ENCODE measurements around the gene HHIPL1.

HHIPL1 gene

GRCh38 chr14:99687284-99688209 lies 42.6 kb downstream of the HHIPL1 start:
- peak in 1 of 2 donors; percentile 17 for DNase-seq (ENCODE audit: low read depth in 1 of 2, low spot score in 1 of 2)

GRCh38 chr14:99688210-99688581 lies 43.3 kb downstream of the HHIPL1 start:
- DNase-seq (ENCODE audit: low read depth in 1 of 2, low spot score in 1 of 2): no peak

GRCh38 chr14:99688629-99689028 lies 43.7 kb downstream of the HHIPL1 start:
- DNase-seq (ENCODE audit: low read depth in 1 of 2, low spot score in 1 of 2): no peak

- DNase-seq (ENCODE audit: low read depth in 1 of 2, low spot score in 1 of 2): no peak
Observed at GRCh38 chr14:99689266-99690236, 44.6 kb downstream of the HHIPL1 start.

- no peak for DNase-seq (ENCODE audit: low read depth in 1 of 2, low spot score in 1 of 2)
Observed at GRCh38 chr14:99690636-99691035, 45.7 kb downstream of the HHIPL1 start.

GRCh38 chr14:99691111-99691885 lies 46.4 kb downstream of the HHIPL1 start:
- DNase-seq (ENCODE audit: low read depth in 1 of 2, low spot score in 1 of 2): no peak

GRCh38 chr14:99693918-99694317 lies 49.0 kb downstream of the HHIPL1 start:
- DNase-seq (ENCODE audit: low read depth in 1 of 2, low spot score in 1 of 2): no peak

GRCh38 chr14:99696929-99697328 lies 52.0 kb downstream of the HHIPL1 start:
- DNase-seq (ENCODE audit: low read depth in 1 of 2, low spot score in 1 of 2): no peak

- DNase-seq (ENCODE audit: low read depth in 1 of 2, low spot score in 1 of 2): no peak
Observed at GRCh38 chr14:99698236-99698635, 53.3 kb downstream of the HHIPL1 start.

- no peak for DNase-seq (ENCODE audit: low read depth in 1 of 2, low spot score in 1 of 2)
Observed at GRCh38 chr14:99698642-99699041, 53.7 kb downstream of the HHIPL1 start.

GRCh38 chr14:99699085-99699760 lies 54.3 kb downstream of the HHIPL1 start:
- DNase-seq (ENCODE audit: low read depth in 1 of 2, low spot score in 1 of 2): no peak

- DNase-seq (ENCODE audit: low read depth in 1 of 2, low spot score in 1 of 2): no peak
Observed at GRCh38 chr14:99699861-99700260, 54.9 kb downstream of the HHIPL1 start.

- DNase-seq (ENCODE audit: low read depth in 1 of 2, low spot score in 1 of 2): no peak
Observed at GRCh38 chr14:99700379-99700778, 55.5 kb downstream of the HHIPL1 start.

GRCh38 chr14:99701260-99701659 lies 56.3 kb downstream of the HHIPL1 start:
- DNase-seq (ENCODE audit: low read depth in 1 of 2, low spot score in 1 of 2): no peak

GRCh38 chr14:99702115-99702514 lies 57.2 kb downstream of the HHIPL1 start:
- DNase-seq (ENCODE audit: low read depth in 1 of 2, low spot score in 1 of 2): no peak

- DNase-seq (ENCODE audit: low read depth in 1 of 2, low spot score in 1 of 2): no peak
Observed at GRCh38 chr14:99703381-99703780, 58.5 kb downstream of the HHIPL1 start.

- no peak for DNase-seq (ENCODE audit: low read depth in 1 of 2, low spot score in 1 of 2)
Observed at GRCh38 chr14:99704037-99704436, 59.1 kb downstream of the HHIPL1 start.

- no peak for DNase-seq (ENCODE audit: low read depth in 1 of 2, low spot score in 1 of 2)
Observed at GRCh38 chr14:99706107-99706900, 61.4 kb downstream of the HHIPL1 start.

GRCh38 chr14:99707420-99707819 lies 62.5 kb downstream of the HHIPL1 start:
- DNase-seq (ENCODE audit: low read depth in 1 of 2, low spot score in 1 of 2): no peak

- DNase-seq (ENCODE audit: low read depth in 1 of 2, low spot score in 1 of 2): no peak
Observed at GRCh38 chr14:99707921-99708320, 63.0 kb downstream of the HHIPL1 start.
